Body of pancreas (tissue), 4 donors: Measurements from ENCODE around the gene CAPN5. TPM values are rescaled to one million over a fixed set of nuclear protein-coding genes. Genes with fewer than 3 reads are reported as not detected.

Experiments
- ATAC-seq: fragments of 150-250 bp; one replicate; pipeline ENCODE4 v1.9.1; 2016
- DNase-seq, 4 donors: peaks; one replicate each; pipeline ENCODE4 v3.0.0-alpha.2; 2019
- H3K27ac ChIP-seq, 4 donors: fragments of 200-600 bp; sonication (generic); 1 replicate in 3 of 4; 2 replicates in 1 of 4; pipeline versions ENCODE4 v1.5.1 to v1.6.1; 2016 to 2019; ENCODE audit warnings: mild to moderate bottlenecking in 1 of 4, mixed read lengths in 1 of 4, moderate library complexity in 1 of 4
- H3K27me3 ChIP-seq, 2 donors: fragments of 200-600 bp; sonication (generic); one replicate each; pipeline ENCODE4 v1.6.0; 2016; ENCODE audit warnings: mild to moderate bottlenecking in 1 of 2
- H3K36me3 ChIP-seq, 2 donors: fragments of 200-600 bp; sonication (generic); replicated peaks in 1 of 2; 2 replicates each; pipeline ENCODE4 v1.5.1; 2016; ENCODE audit warnings: low read depth in 2 of 2; ENCODE audit not compliant: insufficient read depth in 1 of 2
- H3K4me1 ChIP-seq: fragments of 200-600 bp; sonication (generic); one replicate; pipeline ENCODE4 v1.6.0; 2016
- H3K4me3 ChIP-seq, 2 donors: fragments of 200-600 bp; sonication (generic); 1 replicate in 1 of 2; 2 replicates in 1 of 2; pipeline ENCODE4 v1.5.1; 2016 to 2019
- H3K9me3 ChIP-seq, 3 donors: fragments of 200-600 bp; sonication (generic); 1 replicate in 2 of 3; 2 replicates in 1 of 3; pipeline ENCODE4 v1.5.1; 2016
- CTCF ChIP-seq, 7 experiments: fragments of 450-650 bp in 4 of 7; fragments of 200-600 bp in 3 of 7; sonication (generic) in 3 of 7; IDR thresholded peaks; one replicate each; pipeline ENCODE4 v1.5.1; 2016 to 2019; ENCODE audit warnings: antibody characterized with exemption in 7 of 7
- POLR2A ChIP-seq, 3 donors: fragments of 450-650 bp; IDR thresholded peaks; one replicate each; pipeline ENCODE4 v1.6.1; 2016; ENCODE audit warnings: antibody characterized with exemption in 3 of 3, mild to moderate bottlenecking in 2 of 3
- WGBS, 2 donors: methylation state at CpG; one replicate each; pipeline ENCODE4 v1.1.5; 2017; 5-methylcytosine and 5-hydroxymethylcytosine counted together
- intact Hi-C: fragments of 100-400 bp; cut with DNase I; formaldehyde crosslinking; loops from one replicate; pipeline ENCODE4 v1.15.1; 2023
- total RNA-seq, 2 donors: library from RNA; depleted of rRNA; stranded (reverse); fragments of >200 nt; gene quantifications; one replicate each; pipeline ENCODE4 v1.1.0, GENCODE V29; 2016

Gene CAPN5
- total RNA-seq, 2 donors from 2014 or later: 7.8 to 13.8 TPM

DNA sequence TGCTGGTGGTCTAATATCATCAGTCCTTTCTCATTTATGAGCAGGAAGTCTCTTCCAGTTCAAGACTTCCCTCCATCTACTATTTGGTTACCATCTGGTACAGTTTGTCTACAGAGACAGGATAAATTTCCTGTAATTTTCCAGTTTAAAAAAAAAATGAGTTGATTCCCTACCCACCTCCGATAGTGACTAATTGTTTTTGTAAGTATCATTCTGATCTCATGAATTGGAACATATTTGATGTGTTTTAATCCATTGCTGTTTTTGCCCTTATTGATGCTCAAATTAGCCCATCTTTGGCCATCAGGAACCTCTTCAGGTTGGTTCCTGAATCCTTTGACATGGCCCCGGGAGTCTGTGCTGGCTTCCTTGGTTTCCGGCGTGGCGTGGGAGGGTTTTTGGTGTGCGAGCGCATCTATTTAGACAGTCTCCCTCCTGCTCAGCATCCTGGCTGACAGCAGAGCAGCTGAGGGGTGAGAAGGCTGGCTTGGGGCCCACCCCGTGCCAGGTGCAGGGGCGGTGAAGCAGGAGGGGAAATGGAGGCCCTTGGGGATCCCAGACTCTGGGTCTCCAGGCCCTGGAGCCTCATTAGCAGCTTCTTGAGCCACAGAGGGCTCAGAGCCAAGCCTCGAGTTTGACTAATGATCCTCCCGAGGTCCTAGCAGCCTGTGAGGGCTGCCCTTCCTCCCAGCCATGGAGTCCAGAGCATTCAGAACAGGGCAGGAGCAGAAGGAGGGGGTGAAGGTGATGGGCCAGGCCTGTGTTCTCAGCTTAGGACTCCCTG, 42.7 kb downstream of the CAPN5 start:
- WGBS, 2 donors: 66 to 79% methylated on average over 11 of the region's 11 CpGs
- Histone ChIP-seq H3K27me3 (no peaks in the 10 kb centered on the region), H3K9me3 (no peaks in the 10 kb centered on the region), H3K36me3 (no peaks in the 10 kb centered on the region), H3K4me3 (no peak overlapping the region), H3K27ac (no peak overlapping the region), H3K4me1 (peaks cover 29% of the 10 kb centered on the region)
- intact Hi-C loops: no loop called here
- ATAC-seq: no peak
- no peak for TF ChIP-seq POLR2A (IDR thresholded peaks at IDR 0.05)
- no peak for TF ChIP-seq CTCF (IDR thresholded peaks at IDR 0.05)
- no peak for DNase-seq

- no peaks in the 10 kb centered on the region for H3K27me3 ChIP-seq
- no peak overlapping the region for H3K4me3 ChIP-seq
- intact Hi-C loops: no loop called here
- TF ChIP-seq POLR2A (IDR thresholded peaks at IDR 0.05) (no peak), CTCF (IDR thresholded peaks at IDR 0.05) (no peak)
- H3K9me3 ChIP-seq: no peaks in the 10 kb centered on the region
- ATAC-seq: no peak
- DNase-seq: no peak
- no peak overlapping the region for H3K27ac ChIP-seq
- H3K36me3 ChIP-seq: no peaks in the 10 kb centered on the region
- H3K4me1 ChIP-seq: peaks cover 26% of the 10 kb centered on the region
- 87 to 92% methylated on average over 5 to 6 of the region's 6 CpGs for WGBS, 2 donors
These were observed 44.1 kb downstream of the CAPN5 start for GRCh38 chr11:77110836-77111235.

GRCh38 chr11:77111277-77111676, 44.5 kb downstream of the CAPN5 start:
- intact Hi-C loops: no loop called here
- Histone ChIP-seq H3K4me1 (peaks cover 21% of the 10 kb centered on the region), H3K27me3 (no peaks in the 10 kb centered on the region), H3K9me3 (no peaks in the 10 kb centered on the region), H3K4me3 (no peak overlapping the region), H3K27ac (no peak overlapping the region), H3K36me3 (no peaks in the 10 kb centered on the region)
- 74 to 78% methylated on average over 3 of the region's 3 CpGs for WGBS, 2 donors
- ATAC-seq: no peak
- DNase-seq: no peak
- no peak for TF ChIP-seq POLR2A (IDR thresholded peaks at IDR 0.05)
- TF ChIP-seq CTCF (IDR thresholded peaks at IDR 0.05): no peak

GRCh38 chr11:77111946-77112345, 45.2 kb downstream of the CAPN5 start:
- no peak for ATAC-seq
- DNase-seq: no peak
- H3K27me3 ChIP-seq: no peaks in the 10 kb centered on the region
- no peaks in the 10 kb centered on the region for H3K9me3 ChIP-seq
- H3K36me3 ChIP-seq: no peaks in the 10 kb centered on the region
- TF ChIP-seq CTCF (IDR thresholded peaks at IDR 0.05) (no peak), POLR2A (IDR thresholded peaks at IDR 0.05) (no peak)
- WGBS, 2 donors: 93 to 94% methylated on average over 6 of the region's 6 CpGs
- H3K4me1 ChIP-seq: peaks cover 15% of the 10 kb centered on the region
- intact Hi-C loops: no loop called here
- H3K27ac ChIP-seq: no peak overlapping the region
- H3K4me3 ChIP-seq: no peak overlapping the region
